Vagina (tissue), 2 donors: Measurements from ENCODE around the gene PKD1L1. TPM values are rescaled to one million over a fixed set of nuclear protein-coding genes. Genes with fewer than 3 reads are reported as not detected.
A peak's percentile ranks its signal among the peaks of the same experiment; 100 is the strongest.

Experiments used
- DNase-seq, 2 donors: peaks; one replicate each; pipeline ENCODE4 v3.0.0-alpha.2; 2017; ENCODE audit errors: extremely low spot score in 2 of 2
- H3K27ac ChIP-seq: fragments of 200-600 bp; sonication (generic); one replicate; pipeline ENCODE4 v1.5.1; 2019
- H3K27me3 ChIP-seq: fragments of 200-600 bp; sonication (generic); one replicate; pipeline ENCODE4 v1.5.1; 2019
- H3K36me3 ChIP-seq, 2 donors: fragments of 200-600 bp; sonication (generic); one replicate each; pipeline ENCODE4 v1.5.1; 2017 to 2019
- H3K4me1 ChIP-seq: fragments of 200-600 bp; sonication (generic); one replicate; pipeline ENCODE4 v1.5.1; 2019
- H3K4me3 ChIP-seq, 2 donors: fragments of 200-600 bp; sonication (generic); 1 replicate in 1 of 2; 2 replicates in 1 of 2; pipeline ENCODE4 v1.5.1; 2016 to 2019
- H3K9me3 ChIP-seq: fragments of 200-600 bp; sonication (generic); one replicate; pipeline ENCODE4 v1.5.1; 2019
- POLR2A ChIP-seq, 2 donors: fragments of 450-650 bp; IDR thresholded peaks; one replicate each; pipeline ENCODE4 v1.6.1; 2017; ENCODE audit warnings: antibody characterized with exemption in 2 of 2, mild to moderate bottlenecking in 2 of 2, moderate library complexity in 2 of 2
- POLR2AphosphoS5 ChIP-seq, 2 donors: sonication (generic); formaldehyde crosslinking; IDR thresholded peaks; one replicate each; pipeline ENCODE4 v1.9.0; 2017; ENCODE audit warnings: antibody characterized with exemption in 2 of 2, mild to moderate bottlenecking in 2 of 2, low read depth in 1 of 2; ENCODE audit not compliant: insufficient read depth in 1 of 2
- intact Hi-C: fragments of 100-400 bp; cut with DNase I; formaldehyde crosslinking; loops from one replicate; pipeline ENCODE4 v1.15.1; 2023
- total RNA-seq: library from RNA; depleted of rRNA; stranded (reverse); fragments of >200 nt; gene quantifications from one replicate; pipeline ENCODE4 v1.2.3, GENCODE V29; 2016
- TF ChIP-seq, protein P1 (sequence below), 3 experiments: fragments of 450-650 bp in 2 of 3; fragments of 200-600 bp in 1 of 3; sonication (generic) in 1 of 3; IDR thresholded peaks; one replicate each; pipeline ENCODE4 v1.5.1; 2017 to 2019; ENCODE audit warnings: antibody characterized with exemption in 3 of 3, mild to moderate bottlenecking in 2 of 3, moderate library complexity in 2 of 3

PKD1L1 gene
- total RNA-seq, 1 donor from 2014 or later = 0.49 TPM

GRCh38 chr7:47978790-47979144 lies 30.5 kb upstream of the PKD1L1 start:
- DNase-seq = no peak
- intact Hi-C loops = no loop called here
- H3K27me3 ChIP-seq = no peaks in the 10 kb centered on the region
- peak overlapping the region; percentile 93 for H3K27ac ChIP-seq
- H3K9me3 ChIP-seq = no peaks in the 10 kb centered on the region
- TF ChIP-seq POLR2A (IDR thresholded peaks at IDR 0.05) (no peak), POLR2AphosphoS5 (IDR thresholded peaks at IDR 0.05; ENCODE audit: insufficient read depth in 1 of 2, low read depth in 1 of 2) (no peak)
- TF ChIP-seq, protein P1, sequence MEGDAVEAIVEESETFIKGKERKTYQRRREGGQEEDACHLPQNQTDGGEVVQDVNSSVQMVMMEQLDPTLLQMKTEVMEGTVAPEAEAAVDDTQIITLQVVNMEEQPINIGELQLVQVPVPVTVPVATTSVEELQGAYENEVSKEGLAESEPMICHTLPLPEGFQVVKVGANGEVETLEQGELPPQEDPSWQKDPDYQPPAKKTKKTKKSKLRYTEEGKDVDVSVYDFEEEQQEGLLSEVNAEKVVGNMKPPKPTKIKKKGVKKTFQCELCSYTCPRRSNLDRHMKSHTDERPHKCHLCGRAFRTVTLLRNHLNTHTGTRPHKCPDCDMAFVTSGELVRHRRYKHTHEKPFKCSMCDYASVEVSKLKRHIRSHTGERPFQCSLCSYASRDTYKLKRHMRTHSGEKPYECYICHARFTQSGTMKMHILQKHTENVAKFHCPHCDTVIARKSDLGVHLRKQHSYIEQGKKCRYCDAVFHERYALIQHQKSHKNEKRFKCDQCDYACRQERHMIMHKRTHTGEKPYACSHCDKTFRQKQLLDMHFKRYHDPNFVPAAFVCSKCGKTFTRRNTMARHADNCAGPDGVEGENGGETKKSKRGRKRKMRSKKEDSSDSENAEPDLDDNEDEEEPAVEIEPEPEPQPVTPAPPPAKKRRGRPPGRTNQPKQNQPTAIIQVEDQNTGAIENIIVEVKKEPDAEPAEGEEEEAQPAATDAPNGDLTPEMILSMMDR (IDR thresholded peaks at IDR 0.05) = no peak
- H3K36me3 ChIP-seq = peaks cover 8 to 41% of the 10 kb centered on the region in 2 donors
- H3K4me3 ChIP-seq = peak overlapping the region; percentile 77 to 83
- H3K4me1 ChIP-seq = peaks cover 14% of the 10 kb centered on the region

DNA sequence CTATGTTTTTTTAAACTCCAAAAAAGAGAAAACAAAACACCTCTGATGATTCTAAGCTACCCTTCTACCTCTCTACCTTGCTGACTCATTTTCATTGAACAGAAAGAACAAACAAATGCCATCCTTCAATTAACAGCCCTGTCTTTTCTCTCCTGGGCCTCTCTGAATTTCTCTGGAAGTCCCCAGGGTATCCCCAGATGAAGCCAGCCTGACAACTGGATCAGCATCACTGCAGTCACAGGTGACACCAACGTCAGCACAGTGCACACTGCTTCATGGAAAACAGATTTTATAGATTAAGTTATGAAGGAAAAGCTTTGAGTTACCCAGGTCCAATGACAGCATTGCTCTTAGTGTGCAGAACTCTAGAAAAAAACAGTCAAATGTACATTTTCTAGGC lies 25.5 kb upstream of the PKD1L1 start:
- intact Hi-C loops = no loop called here
- TF ChIP-seq, protein P1 (IDR thresholded peaks at IDR 0.05) = no peak
- TF ChIP-seq POLR2AphosphoS5 (IDR thresholded peaks at IDR 0.05; ENCODE audit: insufficient read depth in 1 of 2, low read depth in 1 of 2) = no peak
- TF ChIP-seq POLR2A (IDR thresholded peaks at IDR 0.05) = no peak
- peaks cover 8 to 65% of the 10 kb centered on the region in 2 donors for H3K36me3 ChIP-seq

DNA sequence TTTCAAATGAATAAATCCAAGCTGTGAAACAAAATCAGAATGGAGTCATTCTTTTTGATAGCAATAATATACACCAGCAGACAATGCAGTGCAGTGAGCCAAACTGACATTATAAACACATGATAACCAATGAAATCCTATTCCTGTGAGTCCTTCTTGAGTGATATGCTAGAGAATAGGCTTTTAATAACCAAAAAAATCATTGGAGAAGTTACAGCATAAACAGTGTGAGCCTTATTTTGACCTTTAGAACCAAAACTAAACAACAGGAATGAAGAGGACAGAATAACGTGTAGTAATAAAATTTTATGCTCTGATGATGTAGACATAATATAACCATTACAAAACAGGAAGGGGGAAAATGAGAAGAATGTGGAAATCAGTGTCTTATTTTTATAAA lies 22.5 kb upstream of the PKD1L1 start:
- intact Hi-C loops = no loop called here
- peak overlapping the region; percentile 10 for H3K27ac ChIP-seq
- peaks cover under 1 to 69% of the 10 kb centered on the region in 2 donors for H3K36me3 ChIP-seq

More for the DNA sequence above, 25.5 kb upstream of the PKD1L1 start:
- peaks cover 19% of the 10 kb centered on the region for H3K4me1 ChIP-seq
- no peak for DNase-seq
- no peak overlapping the region for H3K27ac ChIP-seq
- H3K27me3 ChIP-seq = no peaks in the 10 kb centered on the region
- H3K4me3 ChIP-seq = no peak overlapping the region
- H3K9me3 ChIP-seq = no peaks in the 10 kb centered on the region

DNA sequence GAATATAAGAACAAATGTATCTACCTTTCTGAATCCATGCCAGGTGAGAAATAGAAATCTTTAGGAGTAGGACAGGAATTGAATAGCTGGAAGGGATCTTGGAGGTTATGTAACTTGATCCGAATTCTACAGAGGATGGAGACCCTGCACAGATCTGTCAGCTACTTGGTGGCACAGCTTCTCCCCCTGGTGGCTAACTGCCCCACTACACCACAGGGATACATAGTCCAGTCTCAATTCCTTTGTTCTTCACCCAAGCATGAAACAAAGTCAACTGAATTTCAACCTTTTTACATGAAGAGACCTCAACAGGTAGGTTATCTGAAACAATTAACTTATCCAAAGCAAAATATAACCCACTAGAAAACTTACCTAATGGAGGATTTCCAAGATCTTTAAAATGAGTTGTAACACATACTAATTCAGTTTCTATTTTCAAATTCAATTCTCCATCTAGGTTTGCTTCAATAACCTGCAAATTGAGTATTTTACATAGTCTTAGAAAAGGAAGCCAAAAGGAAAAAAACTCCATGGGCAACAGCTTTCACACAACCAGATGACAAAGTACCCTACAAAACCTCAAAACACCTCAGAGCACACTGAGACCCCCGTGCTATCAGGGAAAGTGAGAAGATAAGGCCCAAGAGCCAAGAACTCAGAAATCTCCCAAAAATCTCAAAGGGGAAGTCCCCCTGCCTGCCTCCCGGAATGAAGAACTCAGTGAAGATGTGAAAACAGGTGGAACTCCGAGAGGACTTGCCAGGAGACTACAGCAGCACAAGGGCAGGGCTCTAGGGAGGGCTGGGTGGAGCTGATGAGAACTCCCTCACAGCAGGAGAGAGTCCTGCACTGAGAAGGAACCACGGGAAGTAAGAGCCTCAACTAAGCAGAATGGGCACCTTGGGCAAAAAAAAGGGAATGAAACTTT lies 20.8 kb upstream of the PKD1L1 start:
- Histone ChIP-seq H3K4me1 (peaks cover 6% of the 10 kb centered on the region), H3K4me3 (no peak overlapping the region), H3K27ac (no peak overlapping the region), H3K27me3 (no peaks in the 10 kb centered on the region), H3K36me3 (peaks cover 0 to 69% of the 10 kb centered on the region in 2 donors), H3K9me3 (no peaks in the 10 kb centered on the region)
- TF ChIP-seq, protein P1 (IDR thresholded peaks at IDR 0.05) = peak; percentile 17 to 43 (median 43)
- TF ChIP-seq POLR2A (IDR thresholded peaks at IDR 0.05) (no peak), POLR2AphosphoS5 (IDR thresholded peaks at IDR 0.05; ENCODE audit: insufficient read depth in 1 of 2, low read depth in 1 of 2) (no peak)
- DNase-seq = no peak
- intact Hi-C loops = no loop called here

More for the DNA sequence above, 22.5 kb upstream of the PKD1L1 start:
- Histone ChIP-seq H3K4me3 (no peak overlapping the region), H3K27me3 (no peaks in the 10 kb centered on the region), H3K4me1 (peaks cover 6% of the 10 kb centered on the region), H3K9me3 (no peaks in the 10 kb centered on the region)
- no peak for DNase-seq
- no peak for TF ChIP-seq POLR2AphosphoS5 (IDR thresholded peaks at IDR 0.05; ENCODE audit: insufficient read depth in 1 of 2, low read depth in 1 of 2)
- TF ChIP-seq, protein P1 (IDR thresholded peaks at IDR 0.05) = no peak
- no peak for TF ChIP-seq POLR2A (IDR thresholded peaks at IDR 0.05)

- no peak for DNase-seq
- no peaks in the 10 kb centered on the region for H3K27me3 ChIP-seq
- TF ChIP-seq POLR2AphosphoS5 (IDR thresholded peaks at IDR 0.05; ENCODE audit: insufficient read depth in 1 of 2, low read depth in 1 of 2) (no peak), POLR2A (IDR thresholded peaks at IDR 0.05) (no peak)
- TF ChIP-seq, protein P1 (IDR thresholded peaks at IDR 0.05) = no peak
- H3K4me1 ChIP-seq = peaks cover 6% of the 10 kb centered on the region
- intact Hi-C loops = no loop called here
- H3K4me3 ChIP-seq = no peak overlapping the region
- H3K27ac ChIP-seq = no peak overlapping the region
- H3K36me3 ChIP-seq = peaks cover 0 to 68% of the 10 kb centered on the region in 2 donors
- H3K9me3 ChIP-seq = no peaks in the 10 kb centered on the region
These were observed 19.4 kb upstream of the PKD1L1 start for GRCh38 chr7:47967708-47968107.
